Loucy (cell line): Measurements from ENCODE around the gene HEBP1.

Source experiments
- H2AFZ ChIP-seq: fragments of 200-600 bp; sonication (generic); 2 replicates; pipeline ENCODE4 v1.6.0; 2016; ENCODE audit warnings: antibody characterized with exemption, mild to moderate bottlenecking, low read length, moderate library complexity
- H3F3A ChIP-seq: fragments of 200-600 bp; 2 replicates; pipeline ENCODE4 v1.6.0; 2016; ENCODE audit warnings: antibody characterized with exemption, low read depth, mild to moderate bottlenecking
- H3K27me3 ChIP-seq: fragments of 200-600 bp; sonication (generic); 2 replicates; pipeline ENCODE4 v1.6.1; 2014; ENCODE audit warnings: low read length, mild to moderate bottlenecking; ENCODE audit not compliant: insufficient read depth, poor library complexity, severe bottlenecking
- H3K36me3 ChIP-seq: fragments of 200-600 bp; sonication (generic); 2 replicates; pipeline ENCODE4 v1.6.1; 2016; ENCODE audit warnings: low read length; ENCODE audit not compliant: insufficient read depth
- H3K4me1 ChIP-seq: fragments of 200-600 bp; sonication (generic); 2 replicates; pipeline ENCODE4 v1.5.1; 2014; ENCODE audit warnings: low read length, mild to moderate bottlenecking; ENCODE audit not compliant: insufficient read depth, poor library complexity, severe bottlenecking
- H3K4me2 ChIP-seq: fragments of 200-600 bp; sonication (generic); 2 replicates; pipeline ENCODE4 v1.6.0; 2014; ENCODE audit warnings: antibody characterized with exemption, low read length, low read depth, mild to moderate bottlenecking; ENCODE audit not compliant: poor library complexity, severe bottlenecking
- H3K4me3 ChIP-seq: fragments of 200-600 bp; sonication (generic); 2 replicates; pipeline ENCODE4 v1.5.1; 2014; ENCODE audit warnings: low read length, mild to moderate bottlenecking, mixed read lengths; ENCODE audit not compliant: poor library complexity, severe bottlenecking
- H3K79me2 ChIP-seq: fragments of 200-600 bp; sonication (generic); 2 replicates; pipeline ENCODE4 v1.6.1; 2014; ENCODE audit warnings: low read length; ENCODE audit not compliant: insufficient read depth
- H3K9ac ChIP-seq: fragments of 200-600 bp; sonication (generic); 2 replicates; pipeline ENCODE4 v1.6.0; 2014; ENCODE audit warnings: mild to moderate bottlenecking, low read depth, low read length, moderate library complexity; ENCODE audit not compliant: poor library complexity, severe bottlenecking
- H3K9me2 ChIP-seq: fragments of 200-600 bp; sonication (generic); replicated peaks from 2 replicates; pipeline ENCODE4 v1.6.1; 2016; ENCODE audit warnings: low read depth, low read length, mixed read lengths
- H3K9me3 ChIP-seq: fragments of 200-600 bp; sonication (generic); 2 replicates; pipeline ENCODE4 v1.6.1; 2014; ENCODE audit warnings: mild to moderate bottlenecking, antibody characterized with exemption, low read length, low read depth; ENCODE audit not compliant: insufficient read depth
- H4K20me1 ChIP-seq: fragments of 200-600 bp; sonication (generic); 2 replicates; pipeline ENCODE4 v1.6.0; 2014; ENCODE audit warnings: antibody characterized with exemption, low read length, mild to moderate bottlenecking; ENCODE audit not compliant: insufficient read depth, poor library complexity, severe bottlenecking
- EZH2phosphoT487 ChIP-seq: fragments of 200-600 bp; IDR thresholded peaks from 2 replicates; pipeline ENCODE4 v1.6.1; 2018; ENCODE audit warnings: antibody characterized with exemption, mild to moderate bottlenecking, moderate library complexity, borderline replicate concordance
- TF ChIP-seq, protein P1 (sequence below): fragments of 200-600 bp; sonication (generic); conservative IDR thresholded peaks from 2 replicates; pipeline ENCODE4 v1.5.1; 2014; ENCODE audit warnings: mild to moderate bottlenecking, antibody characterized with exemption, low read length

HEBP1 gene

GRCh38 chr12:13023811-13024530 lies 23.9 kb upstream of the HEBP1 start:
- H3K79me2 ChIP-seq: no peaks in the 10 kb centered on the region
- H3K9me3 ChIP-seq: no peaks in the 10 kb centered on the region
- H2AFZ ChIP-seq: no peak overlapping the region
- TF ChIP-seq, protein P1, sequence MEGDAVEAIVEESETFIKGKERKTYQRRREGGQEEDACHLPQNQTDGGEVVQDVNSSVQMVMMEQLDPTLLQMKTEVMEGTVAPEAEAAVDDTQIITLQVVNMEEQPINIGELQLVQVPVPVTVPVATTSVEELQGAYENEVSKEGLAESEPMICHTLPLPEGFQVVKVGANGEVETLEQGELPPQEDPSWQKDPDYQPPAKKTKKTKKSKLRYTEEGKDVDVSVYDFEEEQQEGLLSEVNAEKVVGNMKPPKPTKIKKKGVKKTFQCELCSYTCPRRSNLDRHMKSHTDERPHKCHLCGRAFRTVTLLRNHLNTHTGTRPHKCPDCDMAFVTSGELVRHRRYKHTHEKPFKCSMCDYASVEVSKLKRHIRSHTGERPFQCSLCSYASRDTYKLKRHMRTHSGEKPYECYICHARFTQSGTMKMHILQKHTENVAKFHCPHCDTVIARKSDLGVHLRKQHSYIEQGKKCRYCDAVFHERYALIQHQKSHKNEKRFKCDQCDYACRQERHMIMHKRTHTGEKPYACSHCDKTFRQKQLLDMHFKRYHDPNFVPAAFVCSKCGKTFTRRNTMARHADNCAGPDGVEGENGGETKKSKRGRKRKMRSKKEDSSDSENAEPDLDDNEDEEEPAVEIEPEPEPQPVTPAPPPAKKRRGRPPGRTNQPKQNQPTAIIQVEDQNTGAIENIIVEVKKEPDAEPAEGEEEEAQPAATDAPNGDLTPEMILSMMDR: peak; percentile 72
- TF ChIP-seq EZH2phosphoT487: no peak
- H3K36me3 ChIP-seq: no peaks in the 10 kb centered on the region
- H3K4me2 ChIP-seq: no peak overlapping the region
- H3K27me3 ChIP-seq: no peaks in the 10 kb centered on the region
- H3F3A ChIP-seq: no peaks in the 10 kb centered on the region
- no peak overlapping the region for H3K9ac ChIP-seq
- H3K4me1 ChIP-seq: peaks cover 9% of the 10 kb centered on the region
- H3K9me2 ChIP-seq: no peaks in the 10 kb centered on the region
- H4K20me1 ChIP-seq: no peaks in the 10 kb centered on the region
- no peak overlapping the region for H3K4me3 ChIP-seq

GRCh38 chr12:13022851-13023271 lies 22.8 kb upstream of the HEBP1 start:
- Histone ChIP-seq H3K36me3 (no peaks in the 10 kb centered on the region), H3K9me3 (no peaks in the 10 kb centered on the region), H3K4me2 (no peak overlapping the region), H3K27me3 (no peaks in the 10 kb centered on the region), H3K9ac (no peak overlapping the region), H2AFZ (no peak overlapping the region), H3K79me2 (no peaks in the 10 kb centered on the region), H4K20me1 (no peaks in the 10 kb centered on the region), H3K4me3 (no peak overlapping the region), H3K9me2 (no peaks in the 10 kb centered on the region), H3K4me1 (peaks cover 9% of the 10 kb centered on the region), H3F3A (no peaks in the 10 kb centered on the region)
- TF ChIP-seq, protein P1: no peak

DNA sequence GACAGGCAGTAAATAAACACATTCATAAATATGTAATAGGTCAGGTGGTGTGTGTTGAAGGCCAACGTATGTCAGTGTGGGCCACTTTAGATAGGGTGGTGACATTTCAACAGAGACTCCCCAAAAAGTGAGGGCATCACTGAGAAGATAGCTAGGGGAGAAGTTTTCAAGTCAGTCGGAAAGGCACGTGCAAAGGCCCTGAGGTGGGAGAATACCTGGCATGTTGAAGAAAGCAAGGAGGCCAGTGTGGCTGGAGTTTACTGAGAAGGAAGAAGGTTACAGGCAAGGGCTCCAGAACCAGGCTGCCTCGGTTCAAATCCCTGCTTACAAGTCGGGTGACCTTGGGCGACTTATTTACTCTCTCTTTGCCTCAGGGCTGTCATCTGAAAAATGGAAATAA lies 11.0 kb upstream of the HEBP1 start:
- H4K20me1 ChIP-seq: no peaks in the 10 kb centered on the region
- no peak for TF ChIP-seq EZH2phosphoT487
- TF ChIP-seq, protein P1: no peak
- H3K27me3 ChIP-seq: no peaks in the 10 kb centered on the region
- H3K4me1 ChIP-seq: no peaks in the 10 kb centered on the region
- no peak overlapping the region for H3K4me2 ChIP-seq
- no peaks in the 10 kb centered on the region for H3F3A ChIP-seq
- no peaks in the 10 kb centered on the region for H3K36me3 ChIP-seq
- H3K9me3 ChIP-seq: no peaks in the 10 kb centered on the region
- no peak overlapping the region for H3K9ac ChIP-seq
- H3K79me2 ChIP-seq: no peaks in the 10 kb centered on the region
- H3K4me3 ChIP-seq: no peak overlapping the region
- no peak overlapping the region for H2AFZ ChIP-seq
- no peaks in the 10 kb centered on the region for H3K9me2 ChIP-seq
